NT2/D1 (cell line): ENCODE measurements around the gene ABCG1.
A peak's percentile ranks its signal among the peaks of the same experiment; 100 is the strongest.

ENCODE experiments used
- DNase-seq: peaks from one replicate; pipeline ENCODE4 v3.0.0-alpha.2; 2011; ENCODE audit warnings: low read depth, low spot score
- H3K27me3 ChIP-seq: 2 replicates; pipeline ENCODE4 v1.6.0; 2011; ENCODE audit warnings: mild to moderate bottlenecking; ENCODE audit not compliant: insufficient read length, insufficient read depth
- H3K36me3 ChIP-seq: 2 replicates; pipeline ENCODE4 v1.6.1; 2011; ENCODE audit warnings: mild to moderate bottlenecking, low read length, mixed read lengths; ENCODE audit not compliant: insufficient read depth, insufficient read length
- H3K4me1 ChIP-seq: 2 replicates; pipeline ENCODE4 v1.5.1; 2011; ENCODE audit not compliant: insufficient read depth, insufficient read length
- H3K4me3 ChIP-seq: 2 replicates; pipeline ENCODE4 v1.5.1; 2011; ENCODE audit warnings: low read depth; ENCODE audit not compliant: insufficient read length
- H3K9ac ChIP-seq: 2 replicates; pipeline ENCODE4 v1.6.0; 2011; ENCODE audit warnings: low read depth; ENCODE audit not compliant: insufficient read length
- H3K9me3 ChIP-seq: 2 replicates; pipeline ENCODE4 v1.5.1; 2011; ENCODE audit warnings: mild to moderate bottlenecking, low read length; ENCODE audit not compliant: insufficient read depth
- SUZ12 ChIP-seq: IDR thresholded peaks from 2 replicates; pipeline ENCODE4 v1.6.1; 2011; ENCODE audit not compliant: insufficient read length, insufficient read depth; ENCODE audit errors: extremely low read depth
- YY1 ChIP-seq: IDR thresholded peaks from 2 replicates; pipeline ENCODE4 v1.6.1; 2011; ENCODE audit not compliant: insufficient read length, insufficient read depth
- ZNF274 ChIP-seq: IDR thresholded peaks from 2 replicates; pipeline ENCODE4 v1.6.1; 2011; ENCODE audit warnings: mild to moderate bottlenecking, low read depth, low read length

ABCG1 gene

DNA sequence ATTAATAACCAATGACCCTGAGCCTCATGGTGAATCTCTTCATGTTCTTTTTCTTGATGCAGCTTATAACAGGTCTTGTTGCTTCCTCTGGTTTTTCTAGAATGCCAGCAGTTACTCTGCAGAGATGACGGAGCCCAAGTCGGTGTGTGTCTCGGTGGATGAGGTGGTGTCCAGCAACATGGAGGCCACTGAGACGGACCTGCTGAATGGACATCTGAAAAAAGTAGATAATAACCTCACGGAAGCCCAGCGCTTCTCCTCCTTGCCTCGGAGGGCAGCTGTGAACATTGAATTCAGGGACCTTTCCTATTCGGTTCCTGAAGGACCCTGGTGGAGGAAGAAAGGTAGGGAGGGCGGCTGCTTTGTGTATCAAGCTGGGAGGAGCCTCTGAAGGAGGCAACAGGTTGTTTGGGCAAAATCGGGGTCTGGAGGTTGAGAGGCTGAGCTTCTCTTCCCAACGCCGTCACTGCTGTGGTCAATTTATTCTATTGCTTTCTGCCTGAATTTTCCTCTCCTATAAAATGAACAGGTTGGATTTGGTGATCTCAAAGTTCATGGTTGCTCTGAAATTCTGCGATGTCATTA lies 6.7 kb downstream of the ABCG1 start:
- Histone ChIP-seq H3K27me3 (peaks cover 39% of the 10 kb centered on the region), H3K9ac (no peak overlapping the region), H3K9me3 (no peaks in the 10 kb centered on the region), H3K4me3 (no peak overlapping the region), H3K36me3 (no peaks in the 10 kb centered on the region), H3K4me1 (peaks cover 23% of the 10 kb centered on the region)
- TF ChIP-seq SUZ12 (no peak), ZNF274 (no peak), YY1 (no peak)
- DNase-seq: no peak

DNA sequence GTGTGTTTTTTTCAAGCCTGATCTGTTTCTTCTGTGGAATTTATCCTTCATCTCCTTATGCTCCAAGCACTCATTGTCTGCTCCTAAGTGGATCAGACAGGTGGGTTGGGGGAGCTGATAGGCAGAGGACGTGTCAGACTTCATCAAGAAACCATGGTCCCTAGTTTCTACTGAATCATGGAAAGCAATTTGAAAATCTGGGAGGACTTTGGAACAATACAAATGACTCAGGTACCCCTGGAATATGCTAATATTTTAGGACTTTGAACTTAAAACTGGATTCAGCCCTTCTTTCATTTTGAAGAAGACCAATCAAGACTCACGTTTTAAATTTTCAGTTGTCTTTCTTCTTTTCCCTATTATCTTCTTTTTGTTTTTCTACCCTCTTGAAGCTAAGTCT lies 7.7 kb downstream of the ABCG1 start:
- Histone ChIP-seq H3K4me3 (no peak overlapping the region), H3K27me3 (peaks cover 29% of the 10 kb centered on the region), H3K9me3 (no peaks in the 10 kb centered on the region), H3K4me1 (peaks cover 18% of the 10 kb centered on the region), H3K36me3 (no peaks in the 10 kb centered on the region), H3K9ac (no peak overlapping the region)
- DNase-seq: no peak
- no peak for TF ChIP-seq SUZ12
- no peak for TF ChIP-seq YY1
- TF ChIP-seq ZNF274: no peak

- H3K9ac ChIP-seq: no peak overlapping the region
Observed at GRCh38 chr21:42227909-42228708, 9.2 kb downstream of the ABCG1 start.

DNA sequence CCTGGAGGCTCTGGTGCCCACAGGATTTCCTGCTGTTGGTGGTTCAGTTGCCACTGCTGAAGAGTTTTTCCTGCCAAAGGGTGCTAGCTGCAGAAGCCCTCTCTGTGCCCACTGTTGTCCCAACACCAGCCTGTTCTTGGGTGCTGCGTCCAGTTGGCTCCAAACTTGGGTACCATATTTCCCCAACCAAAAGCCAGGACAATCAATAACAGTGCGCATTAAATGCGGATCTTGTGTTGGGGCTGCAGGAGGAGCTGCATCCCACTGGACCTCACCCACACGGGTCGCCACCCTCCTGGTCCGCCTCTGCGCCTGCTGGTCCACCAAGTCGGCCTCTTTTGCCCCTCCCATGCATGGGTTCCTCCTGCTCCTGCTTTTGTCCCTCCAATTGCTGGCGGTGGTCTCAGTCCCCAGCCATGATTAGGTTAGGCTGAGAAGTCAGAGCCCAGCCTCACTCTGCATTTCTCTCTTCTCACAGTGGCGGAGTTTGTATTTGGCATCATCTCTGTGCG lies 9.8 kb downstream of the ABCG1 start:
- Histone ChIP-seq H3K9me3 (no peaks in the 10 kb centered on the region), H3K27me3 (peaks cover 28% of the 10 kb centered on the region), H3K4me3 (no peak overlapping the region), H3K4me1 (peaks cover 7% of the 10 kb centered on the region), H3K9ac (no peak overlapping the region), H3K36me3 (no peaks in the 10 kb centered on the region)
- no peak for DNase-seq
- no peak for TF ChIP-seq ZNF274
- no peak for TF ChIP-seq YY1
- TF ChIP-seq SUZ12: no peak

More at GRCh38 chr21:42227909-42228708, 9.2 kb downstream of the ABCG1 start:
- no peaks in the 10 kb centered on the region for H3K9me3 ChIP-seq
- TF ChIP-seq ZNF274: no peak
- TF ChIP-seq SUZ12: no peak
- TF ChIP-seq YY1: no peak
- H3K27me3 ChIP-seq: peaks cover 27% of the 10 kb centered on the region
- H3K4me1 ChIP-seq: peaks cover 10% of the 10 kb centered on the region
- no peak overlapping the region for H3K4me3 ChIP-seq
- no peaks in the 10 kb centered on the region for H3K36me3 ChIP-seq
- peak; percentile 66 for DNase-seq

DNA sequence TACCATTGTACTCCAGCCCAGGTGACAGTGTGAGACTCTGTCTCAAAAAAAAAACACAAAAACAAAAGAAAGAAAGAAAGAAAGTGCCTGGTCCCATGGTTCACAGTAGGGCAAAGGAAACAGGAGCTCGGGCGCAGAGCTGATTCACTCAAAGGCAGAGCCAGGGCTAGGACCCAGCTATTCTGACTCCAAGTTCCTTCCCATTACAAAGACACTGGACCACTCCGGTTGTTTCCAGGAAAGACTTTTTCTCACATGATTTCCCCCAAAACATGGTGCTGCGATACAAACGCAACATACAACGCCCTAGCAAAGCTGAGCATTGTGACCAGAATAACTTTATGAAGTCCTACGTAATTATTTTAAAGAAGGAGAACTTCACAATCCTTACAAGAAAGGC lies 10.7 kb downstream of the ABCG1 start:
- H3K36me3 ChIP-seq: no peaks in the 10 kb centered on the region
- H3K9me3 ChIP-seq: no peaks in the 10 kb centered on the region
- peaks cover 13% of the 10 kb centered on the region for H3K4me1 ChIP-seq
- H3K27me3 ChIP-seq: peaks cover 26% of the 10 kb centered on the region
- H3K4me3 ChIP-seq: no peak overlapping the region
- TF ChIP-seq YY1 (no peak), ZNF274 (no peak), SUZ12 (no peak)
- H3K9ac ChIP-seq: no peak overlapping the region
- no peak for DNase-seq

- H3K4me1 ChIP-seq: peaks cover 13% of the 10 kb centered on the region
- H3K4me3 ChIP-seq: no peak overlapping the region
- H3K27me3 ChIP-seq: peaks cover 30% of the 10 kb centered on the region
- TF ChIP-seq ZNF274: no peak
- no peak for TF ChIP-seq YY1
- no peak for TF ChIP-seq SUZ12
- H3K36me3 ChIP-seq: no peaks in the 10 kb centered on the region
- no peaks in the 10 kb centered on the region for H3K9me3 ChIP-seq
- no peak overlapping the region for H3K9ac ChIP-seq
- no peak for DNase-seq
Observed at GRCh38 chr21:42230178-42230577, 11.2 kb downstream of the ABCG1 start.

GRCh38 chr21:42230636-42231035 lies 11.7 kb downstream of the ABCG1 start:
- Histone ChIP-seq H3K27me3 (peaks cover 34% of the 10 kb centered on the region), H3K36me3 (no peaks in the 10 kb centered on the region), H3K4me3 (no peak overlapping the region), H3K9ac (no peak overlapping the region), H3K9me3 (no peaks in the 10 kb centered on the region), H3K4me1 (peaks cover 13% of the 10 kb centered on the region)
- DNase-seq: no peak
- TF ChIP-seq ZNF274: no peak
- no peak for TF ChIP-seq YY1
- no peak for TF ChIP-seq SUZ12
